ENCODE data around the gene OASL.
"Not testable (repeated sequence)": the region's sequence is repeated elsewhere in the genome, so short reads cannot be mapped to it uniquely, and the experiment has no call there.

Gene OASL, protein sequence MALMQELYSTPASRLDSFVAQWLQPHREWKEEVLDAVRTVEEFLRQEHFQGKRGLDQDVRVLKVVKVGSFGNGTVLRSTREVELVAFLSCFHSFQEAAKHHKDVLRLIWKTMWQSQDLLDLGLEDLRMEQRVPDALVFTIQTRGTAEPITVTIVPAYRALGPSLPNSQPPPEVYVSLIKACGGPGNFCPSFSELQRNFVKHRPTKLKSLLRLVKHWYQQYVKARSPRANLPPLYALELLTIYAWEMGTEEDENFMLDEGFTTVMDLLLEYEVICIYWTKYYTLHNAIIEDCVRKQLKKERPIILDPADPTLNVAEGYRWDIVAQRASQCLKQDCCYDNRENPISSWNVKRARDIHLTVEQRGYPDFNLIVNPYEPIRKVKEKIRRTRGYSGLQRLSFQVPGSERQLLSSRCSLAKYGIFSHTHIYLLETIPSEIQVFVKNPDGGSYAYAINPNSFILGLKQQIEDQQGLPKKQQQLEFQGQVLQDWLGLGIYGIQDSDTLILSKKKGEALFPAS

GRCh38 chr12:121038861-121039668 is at the start of gene OASL:
TSS of gene OASL (minus strand) at chr12:121039246. CDS start at chr12:121038971, 275 bp downstream.
- FAIRE-seq = no peak

DNA sequence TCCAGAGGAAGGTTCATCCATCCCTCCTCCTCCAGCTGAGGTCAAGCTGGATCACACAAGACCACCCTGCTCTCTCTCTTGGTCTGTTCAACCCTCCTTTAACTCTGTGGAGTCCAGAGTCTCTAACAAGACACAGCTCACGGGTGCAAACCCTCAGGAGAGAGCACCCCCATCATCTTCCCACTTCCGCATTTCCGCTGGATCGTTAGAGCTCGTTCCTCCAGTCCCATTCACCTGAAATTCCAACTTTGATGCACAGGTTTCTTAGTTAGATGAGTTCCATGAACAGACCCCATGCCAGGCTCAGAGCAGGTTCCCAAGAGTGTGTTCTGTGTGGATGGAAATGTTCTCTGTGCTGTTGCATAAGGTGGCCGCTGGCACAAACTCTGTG is 49.1 kb upstream of the OASL start:
- no peak for FAIRE-seq

DNA sequence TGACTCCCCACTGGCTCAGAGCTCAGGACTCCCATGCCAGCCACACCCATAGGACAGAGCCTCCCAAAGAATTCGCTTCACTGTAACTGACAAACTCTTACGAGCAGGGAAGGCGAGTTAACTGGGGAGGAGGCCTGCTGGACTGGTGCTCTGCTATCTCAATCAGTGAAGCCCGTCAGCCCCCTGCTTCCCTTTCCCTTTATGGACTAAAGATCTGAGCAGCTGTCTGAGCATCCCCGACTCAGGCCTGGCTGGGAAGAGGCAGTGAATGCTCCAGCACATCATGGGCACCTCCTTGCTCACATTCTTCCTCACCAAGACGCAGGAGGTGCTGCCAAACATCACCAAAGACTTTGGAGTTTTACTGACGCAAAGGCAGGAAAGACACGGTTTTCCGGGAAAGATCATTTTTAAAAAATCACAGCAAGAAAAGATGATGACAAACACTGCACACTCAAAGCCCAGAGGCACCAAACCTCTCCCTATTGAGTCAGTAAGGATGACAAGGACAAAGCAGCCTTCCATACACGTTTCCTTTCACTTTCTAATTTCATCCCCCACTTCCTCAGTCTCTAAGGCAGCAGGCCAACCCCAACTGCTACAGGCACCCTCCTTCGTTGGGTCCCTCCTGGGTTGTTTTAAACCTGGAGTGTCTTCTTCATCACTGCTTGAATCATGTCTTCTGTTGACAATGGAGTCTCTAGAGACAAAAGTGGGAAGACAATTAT is 48.6 kb upstream of the OASL start:
- FAIRE-seq = no peak

DNA sequence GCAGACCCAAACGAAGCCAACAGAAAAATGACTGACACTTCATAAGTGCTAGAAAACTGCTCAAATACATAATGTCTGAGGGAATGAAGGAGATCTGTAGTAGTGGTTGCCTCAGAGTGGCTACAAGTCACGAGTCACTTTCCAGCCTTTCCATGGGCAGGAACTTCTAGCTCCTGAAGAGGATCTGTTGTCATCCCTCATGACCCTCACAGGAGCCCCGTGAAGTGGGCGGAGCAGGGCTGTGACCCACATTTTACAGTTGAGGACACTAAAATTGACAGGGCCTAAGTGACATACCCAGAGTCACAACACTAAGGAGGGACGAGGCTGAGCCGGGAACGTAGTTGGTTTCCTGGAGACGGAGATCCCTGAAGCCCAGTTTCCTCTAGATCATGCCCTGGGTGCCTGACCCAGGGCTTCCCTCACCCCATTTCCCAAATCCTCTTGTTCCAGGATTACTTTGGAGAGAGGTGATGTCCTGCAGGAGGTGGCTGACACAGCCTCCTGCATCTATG is 47.8 kb upstream of the OASL start:
- no peak for FAIRE-seq

- FAIRE-seq = no peak
Measured at GRCh38 chr12:121085506-121086353, 46.7 kb upstream of the OASL start.

- no peak for FAIRE-seq
Measured at GRCh38 chr12:121085069-121085468, 46.0 kb upstream of the OASL start.

DNA sequence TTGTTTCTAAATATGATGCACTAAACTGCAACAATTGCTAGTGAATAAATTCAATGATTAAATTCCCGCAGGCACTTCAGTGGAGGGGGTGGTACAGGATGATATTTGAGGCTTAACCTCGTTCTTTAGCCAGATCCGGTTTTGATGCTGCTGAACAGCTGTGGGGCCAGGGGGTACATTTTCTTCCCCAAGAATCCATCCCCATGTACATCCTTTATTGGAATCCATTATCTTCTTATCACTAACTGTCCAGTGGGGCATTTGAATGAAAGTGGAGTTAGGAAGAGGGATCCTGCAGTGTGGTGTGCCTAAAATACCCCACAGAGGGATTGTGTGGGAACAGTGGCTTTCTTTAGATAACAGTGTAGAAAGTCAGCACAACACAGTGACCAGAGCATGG is 45.2 kb upstream of the OASL start:
- no peak for FAIRE-seq

DNA sequence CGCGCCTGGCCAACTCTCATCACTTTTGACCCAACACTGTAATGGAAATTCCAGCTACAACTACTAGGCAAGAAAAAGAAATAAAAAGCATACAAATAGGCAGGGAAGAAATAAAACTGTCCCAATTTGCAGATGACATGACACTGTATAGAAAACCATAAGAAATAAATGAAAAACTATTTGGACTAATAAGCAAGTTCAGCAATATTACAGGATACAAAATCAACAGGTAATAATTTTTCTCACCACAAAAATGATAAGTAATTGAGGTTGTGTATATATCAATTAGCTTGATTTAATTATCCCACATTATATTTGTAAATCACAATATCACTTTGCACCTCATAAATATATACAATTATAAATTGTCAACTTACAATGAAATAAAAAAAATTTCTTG is 41.9 kb upstream of the OASL start:
- no peak for FAIRE-seq

DNA sequence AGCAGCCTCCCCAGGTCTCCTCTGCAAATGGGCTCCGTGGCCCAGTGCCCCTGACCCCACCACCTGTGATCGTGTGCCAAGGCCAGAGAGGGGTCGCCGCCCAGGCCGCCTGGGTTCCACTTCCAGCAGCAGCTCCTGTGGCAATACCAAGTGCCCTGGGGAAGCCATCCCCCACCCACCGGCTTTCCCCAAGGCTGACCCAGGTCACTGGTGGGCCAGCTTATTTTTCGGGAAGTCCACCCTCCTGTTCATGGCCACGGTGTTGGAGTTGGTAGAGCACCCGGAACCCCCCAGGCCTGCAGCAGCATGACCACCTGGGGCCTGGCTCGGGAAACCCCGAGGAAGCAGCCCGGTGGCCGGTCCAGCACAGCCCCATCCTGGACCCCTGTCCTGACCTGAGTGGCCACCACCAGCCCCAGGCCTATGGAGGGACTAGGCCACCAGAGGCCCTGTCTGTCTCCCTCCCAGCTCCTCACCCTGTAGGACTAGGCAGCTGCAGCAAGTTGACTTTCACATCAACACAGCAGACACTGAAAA is 40.8 kb upstream of the OASL start:
- FAIRE-seq = no peak

DNA sequence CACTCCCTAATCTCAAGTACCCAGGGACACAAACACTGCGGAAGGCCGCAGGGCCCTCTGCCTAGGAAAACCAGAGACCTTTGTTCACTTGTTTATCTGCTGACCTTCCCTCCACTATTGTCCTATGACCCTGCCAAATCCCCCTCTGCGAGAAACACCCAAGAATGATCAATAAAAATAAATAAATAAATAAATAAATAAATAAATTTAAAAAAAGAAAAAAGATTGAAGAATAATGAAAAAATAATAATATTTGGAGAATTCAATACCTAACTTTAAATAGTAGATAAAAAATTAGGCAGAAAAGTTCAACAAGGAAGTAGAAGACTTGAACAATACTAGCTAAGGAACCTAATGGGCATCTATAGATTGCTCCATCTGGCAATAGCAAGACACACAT is 38.4 kb upstream of the OASL start:
- not testable (repeated sequence) for FAIRE-seq

DNA sequence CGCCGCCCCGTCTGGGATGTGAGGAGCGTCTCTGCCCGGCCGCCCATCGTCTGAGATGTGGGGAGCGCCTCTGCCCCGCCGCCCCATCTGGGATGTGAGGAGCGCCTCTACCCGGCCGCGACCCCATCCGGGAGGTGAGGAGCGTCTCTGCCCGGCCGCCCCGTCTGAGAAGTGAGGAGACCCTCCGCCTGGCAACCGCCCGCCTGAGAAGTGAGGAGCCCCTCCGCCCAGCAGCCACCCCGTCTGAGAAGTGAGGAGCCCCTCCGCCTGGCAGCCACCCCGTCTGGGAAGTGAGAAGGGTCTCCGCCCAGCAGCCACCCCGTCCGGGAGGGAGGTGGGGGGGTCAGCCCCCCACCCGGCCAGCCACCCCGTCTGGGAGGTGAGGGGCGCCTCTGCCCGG is 36.9 kb upstream of the OASL start:
- not testable (repeated sequence) for FAIRE-seq

DNA sequence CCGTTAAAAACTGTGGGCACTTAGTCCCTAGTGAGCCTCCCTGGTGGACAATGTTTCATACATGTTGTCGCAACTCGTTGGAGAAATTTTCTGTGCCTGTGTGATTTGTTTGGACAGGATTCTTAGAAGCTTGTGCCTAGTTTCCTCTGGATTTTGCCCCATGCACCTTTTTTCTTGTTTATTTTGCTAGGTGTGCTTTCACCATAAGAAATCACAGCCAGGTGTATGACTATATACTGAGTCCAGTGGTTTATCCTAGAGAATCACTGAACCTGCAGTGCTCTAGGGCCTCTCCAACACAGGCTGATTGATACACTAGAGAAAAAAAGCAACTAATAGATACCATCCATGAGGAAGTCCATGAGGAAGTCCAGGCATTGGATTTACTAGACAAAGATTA is 33.1 kb upstream of the OASL start:
- no peak for FAIRE-seq

DNA sequence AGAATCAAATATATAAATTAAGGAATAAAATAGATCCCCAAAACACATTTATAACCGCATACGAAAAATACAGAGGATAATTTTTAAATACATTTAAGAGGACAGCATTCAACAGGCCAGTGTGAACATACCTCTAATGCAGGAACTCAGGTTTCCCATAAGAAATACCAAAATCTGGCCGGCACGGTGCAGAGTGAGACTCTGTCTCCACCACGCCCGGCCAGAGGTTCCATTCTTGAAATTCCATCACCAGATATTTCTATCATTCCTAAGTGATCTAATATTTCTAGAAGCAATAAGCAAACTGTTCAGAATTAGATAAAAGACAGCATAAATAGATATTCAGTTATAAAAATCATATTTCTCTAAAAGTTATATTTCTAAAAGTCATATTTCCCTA is 30.2 kb upstream of the OASL start:
- no peak for FAIRE-seq

DNA sequence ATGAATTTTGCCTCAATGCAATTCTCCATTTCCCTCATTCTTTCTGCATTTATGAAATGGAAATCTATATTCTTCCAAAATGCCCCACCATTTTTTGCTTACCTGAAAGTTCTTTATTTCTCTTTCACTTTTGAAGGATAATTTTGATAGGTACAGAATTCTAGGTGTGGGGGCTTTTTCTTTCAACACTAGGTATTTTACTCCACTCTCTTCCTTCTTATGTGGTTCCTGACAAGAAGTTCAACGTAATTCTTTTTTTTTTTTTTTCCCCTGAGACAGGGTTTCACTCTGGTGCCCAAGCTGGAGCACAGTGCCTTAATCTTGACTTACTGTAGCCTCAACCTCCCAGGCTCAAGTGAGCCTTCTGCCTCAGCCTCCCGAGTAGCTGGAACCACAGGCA is 26.3 kb upstream of the OASL start:
- no peak for FAIRE-seq

DNA sequence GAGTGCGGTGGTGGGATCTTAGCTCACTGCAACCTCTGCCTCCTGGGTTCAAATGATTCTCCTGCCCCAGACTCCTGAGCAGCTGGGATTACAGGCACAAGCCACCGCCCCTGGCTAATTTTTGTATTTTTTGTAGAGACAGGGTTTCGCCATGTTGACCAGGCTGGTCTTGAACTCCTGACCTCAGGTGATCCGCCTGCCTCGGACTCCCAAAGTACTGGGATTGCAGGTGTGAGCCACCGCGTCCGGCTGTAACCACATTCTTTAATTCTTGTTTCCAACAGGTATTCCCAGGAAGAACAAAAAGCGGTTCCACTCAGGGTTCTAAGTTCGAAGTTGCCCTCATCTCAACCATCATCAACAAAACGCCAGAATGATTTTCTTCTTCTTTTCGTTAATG is 25.5 kb upstream of the OASL start:
- FAIRE-seq = not testable (repeated sequence)

GRCh38 chr12:121064116-121064515 is 25.1 kb upstream of the OASL start:
- no peak for FAIRE-seq

GRCh38 chr12:121062391-121063045 is 23.5 kb upstream of the OASL start:
- FAIRE-seq = no peak

DNA sequence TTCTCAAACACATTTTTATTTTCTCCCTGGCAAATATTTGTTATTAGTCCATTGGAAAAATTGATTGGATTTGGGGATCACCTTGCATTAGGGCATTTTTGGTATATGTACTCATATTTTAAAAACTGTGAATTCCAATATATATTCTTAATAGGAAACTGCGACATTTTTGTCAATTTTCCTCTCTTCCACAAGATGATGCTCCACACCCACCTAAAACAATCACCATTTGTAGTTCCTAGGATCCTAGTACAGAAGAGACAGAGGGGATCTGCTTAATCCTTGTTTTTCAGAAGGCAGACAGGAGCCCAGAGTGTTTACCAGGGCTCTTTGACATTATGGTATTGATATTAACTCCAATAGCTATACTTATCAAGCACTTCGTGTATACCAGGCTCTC is 22.8 kb upstream of the OASL start:
- FAIRE-seq = no peak

DNA sequence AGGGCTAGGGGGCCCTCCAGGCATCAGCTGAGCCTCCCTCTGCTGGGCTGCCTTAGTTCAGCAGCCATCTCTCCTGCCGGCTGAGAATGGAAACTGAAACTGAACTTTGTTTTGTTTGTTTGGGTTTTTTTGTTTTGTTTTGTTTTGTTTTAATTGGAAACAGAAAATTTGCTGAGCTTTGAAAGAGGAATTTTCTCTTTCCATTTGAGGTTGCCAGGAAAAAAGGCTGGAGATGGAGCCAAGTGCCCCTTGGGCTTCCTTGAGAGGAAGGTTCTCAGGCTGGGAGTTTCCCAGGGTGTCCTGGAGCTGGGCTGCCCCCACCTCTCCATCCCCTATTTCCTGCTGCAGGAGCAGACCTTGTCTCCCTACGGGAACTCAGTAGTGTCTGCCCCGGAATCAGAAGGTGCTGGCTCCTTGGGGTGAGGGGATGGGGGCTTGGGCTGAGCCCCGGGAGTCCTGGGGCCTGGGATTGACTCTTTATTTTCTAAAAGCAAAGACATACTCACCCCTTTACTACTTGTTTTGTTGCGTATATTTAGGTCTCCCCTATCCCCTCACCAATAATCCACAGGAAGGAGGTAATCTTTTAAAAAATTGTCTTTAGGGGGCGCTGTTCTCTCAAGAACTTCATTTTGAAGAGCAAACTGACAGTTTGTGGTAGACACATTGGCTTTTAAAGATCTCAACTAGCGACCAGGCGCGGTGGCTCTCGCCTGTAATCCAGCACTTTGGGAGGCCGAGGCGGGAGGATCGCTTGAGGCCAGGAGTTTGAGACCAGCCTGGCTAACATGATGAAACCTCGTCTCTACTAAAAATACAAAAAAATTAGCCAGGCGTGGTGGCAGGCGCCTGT is 21.3 kb upstream of the OASL start:
- no peak for FAIRE-seq

All from islet of Langerhans (tissue), 1 donor.